ENCODE results near the gene HOMER3.

DNA sequence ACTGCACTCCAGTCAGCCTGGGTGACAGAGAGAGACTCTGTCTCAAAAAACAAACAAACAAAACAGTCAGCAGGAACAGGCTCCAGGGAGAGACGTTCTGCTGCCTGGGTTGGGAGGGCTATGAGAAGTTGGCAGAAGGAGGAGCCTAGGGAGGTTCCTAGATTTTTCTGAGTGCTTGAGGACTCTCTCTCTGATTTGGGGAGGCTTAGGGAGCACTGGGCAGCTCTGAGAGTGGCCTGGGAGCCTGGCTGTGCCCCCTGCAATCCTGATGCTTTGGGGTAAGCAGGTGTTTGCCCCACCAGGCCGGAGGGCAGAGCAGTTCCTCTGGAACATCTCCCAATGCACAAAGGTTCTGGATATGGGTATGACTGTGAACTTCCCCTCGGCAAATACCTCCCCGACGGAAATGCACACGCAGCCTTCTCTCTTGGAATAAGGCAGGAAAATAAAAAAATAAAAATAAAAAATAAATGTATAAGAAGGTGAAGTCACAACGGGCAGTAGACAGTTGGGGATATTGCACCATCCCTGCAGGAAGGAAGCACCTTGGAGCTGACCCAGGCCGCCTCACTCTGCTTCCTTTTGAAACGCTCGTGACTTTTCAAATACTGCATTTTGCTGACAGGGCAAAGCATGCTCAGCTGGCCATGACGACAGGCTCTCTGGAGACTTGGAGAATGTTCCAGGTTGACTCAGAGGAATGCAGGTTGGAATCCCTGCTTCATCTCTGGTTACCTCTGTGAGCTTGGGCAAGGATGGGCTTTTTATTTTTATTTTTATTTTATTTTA is 26.5 kb upstream of the HOMER3 start:
- TF ChIP-seq, protein P1, sequence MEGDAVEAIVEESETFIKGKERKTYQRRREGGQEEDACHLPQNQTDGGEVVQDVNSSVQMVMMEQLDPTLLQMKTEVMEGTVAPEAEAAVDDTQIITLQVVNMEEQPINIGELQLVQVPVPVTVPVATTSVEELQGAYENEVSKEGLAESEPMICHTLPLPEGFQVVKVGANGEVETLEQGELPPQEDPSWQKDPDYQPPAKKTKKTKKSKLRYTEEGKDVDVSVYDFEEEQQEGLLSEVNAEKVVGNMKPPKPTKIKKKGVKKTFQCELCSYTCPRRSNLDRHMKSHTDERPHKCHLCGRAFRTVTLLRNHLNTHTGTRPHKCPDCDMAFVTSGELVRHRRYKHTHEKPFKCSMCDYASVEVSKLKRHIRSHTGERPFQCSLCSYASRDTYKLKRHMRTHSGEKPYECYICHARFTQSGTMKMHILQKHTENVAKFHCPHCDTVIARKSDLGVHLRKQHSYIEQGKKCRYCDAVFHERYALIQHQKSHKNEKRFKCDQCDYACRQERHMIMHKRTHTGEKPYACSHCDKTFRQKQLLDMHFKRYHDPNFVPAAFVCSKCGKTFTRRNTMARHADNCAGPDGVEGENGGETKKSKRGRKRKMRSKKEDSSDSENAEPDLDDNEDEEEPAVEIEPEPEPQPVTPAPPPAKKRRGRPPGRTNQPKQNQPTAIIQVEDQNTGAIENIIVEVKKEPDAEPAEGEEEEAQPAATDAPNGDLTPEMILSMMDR (conservative IDR thresholded peaks at IDR 0.05; ENCODE audit: low read depth in 2 of 2) = no peak
- TF ChIP-seq, protein P2, sequence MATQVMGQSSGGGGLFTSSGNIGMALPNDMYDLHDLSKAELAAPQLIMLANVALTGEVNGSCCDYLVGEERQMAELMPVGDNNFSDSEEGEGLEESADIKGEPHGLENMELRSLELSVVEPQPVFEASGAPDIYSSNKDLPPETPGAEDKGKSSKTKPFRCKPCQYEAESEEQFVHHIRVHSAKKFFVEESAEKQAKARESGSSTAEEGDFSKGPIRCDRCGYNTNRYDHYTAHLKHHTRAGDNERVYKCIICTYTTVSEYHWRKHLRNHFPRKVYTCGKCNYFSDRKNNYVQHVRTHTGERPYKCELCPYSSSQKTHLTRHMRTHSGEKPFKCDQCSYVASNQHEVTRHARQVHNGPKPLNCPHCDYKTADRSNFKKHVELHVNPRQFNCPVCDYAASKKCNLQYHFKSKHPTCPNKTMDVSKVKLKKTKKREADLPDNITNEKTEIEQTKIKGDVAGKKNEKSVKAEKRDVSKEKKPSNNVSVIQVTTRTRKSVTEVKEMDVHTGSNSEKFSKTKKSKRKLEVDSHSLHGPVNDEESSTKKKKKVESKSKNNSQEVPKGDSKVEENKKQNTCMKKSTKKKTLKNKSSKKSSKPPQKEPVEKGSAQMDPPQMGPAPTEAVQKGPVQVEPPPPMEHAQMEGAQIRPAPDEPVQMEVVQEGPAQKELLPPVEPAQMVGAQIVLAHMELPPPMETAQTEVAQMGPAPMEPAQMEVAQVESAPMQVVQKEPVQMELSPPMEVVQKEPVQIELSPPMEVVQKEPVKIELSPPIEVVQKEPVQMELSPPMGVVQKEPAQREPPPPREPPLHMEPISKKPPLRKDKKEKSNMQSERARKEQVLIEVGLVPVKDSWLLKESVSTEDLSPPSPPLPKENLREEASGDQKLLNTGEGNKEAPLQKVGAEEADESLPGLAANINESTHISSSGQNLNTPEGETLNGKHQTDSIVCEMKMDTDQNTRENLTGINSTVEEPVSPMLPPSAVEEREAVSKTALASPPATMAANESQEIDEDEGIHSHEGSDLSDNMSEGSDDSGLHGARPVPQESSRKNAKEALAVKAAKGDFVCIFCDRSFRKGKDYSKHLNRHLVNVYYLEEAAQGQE (IDR thresholded peaks at IDR 0.05; ENCODE audit: unreplicated experiment) = no peak

Data from GM23338 (cell line).